Neural crest cell (in vitro differentiated cells): ENCODE data around the gene C10orf120. TPM values are rescaled to one million over a fixed set of nuclear protein-coding genes. Genes with fewer than 3 reads are reported as not detected.

ENCODE experiments used
- DNase-seq: peaks from one replicate; pipeline ENCODE4 v3.0.0; 2021; ENCODE audit warnings: low read depth, mixed read lengths, low spot score
- H3K27ac Mint-ChIP-seq: one replicate; pipeline ENCODE4 v1.8.0; 2021; ENCODE audit warnings: mild to moderate bottlenecking, mixed read lengths; ENCODE audit not compliant: unreplicated experiment
- H3K27me3 Mint-ChIP-seq: 2 replicates; pipeline ENCODE4 v1.8.0; 2021; ENCODE audit warnings: low read depth, mild to moderate bottlenecking, mixed read lengths
- H3K36me3 Mint-ChIP-seq: 2 replicates; pipeline ENCODE4 v1.8.0; 2021; ENCODE audit warnings: low read depth, mild to moderate bottlenecking, mixed read lengths
- H3K4me1 Mint-ChIP-seq: 2 replicates; pipeline ENCODE4 v1.8.0; 2021; ENCODE audit warnings: mixed read lengths
- H3K4me3 Mint-ChIP-seq: one replicate; pipeline ENCODE4 v1.8.0; 2021; ENCODE audit warnings: mild to moderate bottlenecking, mixed read lengths
- H3K9me3 Mint-ChIP-seq: 2 replicates; pipeline ENCODE4 v1.8.0; 2021; ENCODE audit warnings: mixed read lengths
- CTCF ChIP-seq: fragments of 200-600 bp; sonication (generic); conservative IDR thresholded peaks from 2 replicates; pipeline ENCODE4 v1.5.0; 2021; ENCODE audit warnings: antibody characterized with exemption, mild to moderate bottlenecking
- total RNA-seq: library from RNA; stranded (reverse); gene quantifications from 2 replicates; pipeline ENCODE4 v1.2.1, GENCODE V29; 2021

Gene C10orf120
- total RNA-seq, 1 donor from 2014 or later, result not detected

DNA sequence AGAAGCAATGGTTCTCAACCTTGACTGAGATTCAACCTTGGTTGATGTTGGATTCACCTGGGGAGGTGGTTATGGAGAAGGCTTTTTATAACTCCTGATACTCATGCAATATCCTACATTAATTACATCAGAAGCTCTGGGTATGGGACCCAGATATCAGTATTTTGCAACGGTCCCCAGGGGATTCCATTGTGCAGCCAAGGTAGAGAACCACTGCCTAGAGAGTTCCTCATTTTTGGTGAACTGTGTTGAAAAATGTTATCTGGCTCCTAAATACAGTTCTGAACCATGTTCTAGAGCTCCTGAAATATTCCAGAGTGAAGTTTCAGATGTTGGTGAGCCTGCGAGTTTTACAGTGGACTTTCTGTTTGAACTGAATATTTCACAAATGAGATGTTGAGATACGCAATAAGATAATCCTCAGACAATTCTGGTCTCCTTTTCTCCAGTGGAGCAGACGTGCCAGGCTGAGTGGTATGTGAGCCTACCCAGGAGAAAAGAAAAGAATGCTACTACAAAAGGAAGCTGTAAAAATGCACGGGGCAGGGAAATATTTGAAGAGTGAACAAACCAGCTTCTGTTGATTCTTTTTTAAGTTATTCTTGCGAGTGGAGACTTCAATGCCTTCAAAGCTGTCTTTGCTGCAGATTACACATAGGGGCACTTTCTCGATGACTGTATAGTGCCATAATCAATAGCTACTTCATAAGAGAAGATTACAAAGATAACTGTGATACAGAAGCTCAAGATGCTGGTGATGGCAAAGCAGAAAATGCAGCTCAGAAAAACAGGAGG lies 13.6 kb upstream of the C10orf120 start:
- Mint-ChIP-seq H3K4me3 (no peak overlapping the region), H3K9me3 (no peaks in the 10 kb centered on the region), H3K27me3 (peaks cover 31% of the 10 kb centered on the region), H3K36me3 (no peaks in the 10 kb centered on the region), H3K27ac (no peak overlapping the region), H3K4me1 (no peaks in the 10 kb centered on the region)
- DNase-seq, result no peak
- no peak for TF ChIP-seq CTCF

DNA sequence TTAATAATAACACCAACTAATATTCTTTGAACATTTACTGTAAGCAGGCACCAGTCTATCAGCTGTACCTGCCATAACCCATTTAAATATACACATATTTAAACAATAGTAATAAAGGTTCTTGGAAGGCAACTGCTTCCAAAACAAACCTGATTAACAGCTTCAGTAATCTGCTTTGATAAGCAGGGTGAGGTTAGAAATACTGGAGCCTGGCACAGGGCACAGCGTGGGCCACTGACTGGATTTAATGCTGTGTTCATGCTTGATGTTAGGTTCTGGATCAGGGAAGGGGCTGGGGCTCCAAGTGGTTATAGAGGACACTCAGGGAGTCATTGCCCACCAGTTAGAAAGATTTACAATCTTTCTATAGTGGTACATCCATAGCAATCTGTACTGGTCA lies 10.9 kb upstream of the C10orf120 start:
- DNase-seq, result no peak
- Mint-ChIP-seq H3K27me3 (peaks cover 20% of the 10 kb centered on the region), H3K36me3 (no peaks in the 10 kb centered on the region), H3K27ac (no peak overlapping the region), H3K4me1 (no peaks in the 10 kb centered on the region), H3K4me3 (no peak overlapping the region), H3K9me3 (no peaks in the 10 kb centered on the region)
- no peak for TF ChIP-seq CTCF

- no peak overlapping the region for H3K4me3 Mint-ChIP-seq
- no peak for TF ChIP-seq CTCF
- DNase-seq, result no peak
Measured at GRCh38 chr10:122709971-122710370, 10.3 kb upstream of the C10orf120 start.

DNA sequence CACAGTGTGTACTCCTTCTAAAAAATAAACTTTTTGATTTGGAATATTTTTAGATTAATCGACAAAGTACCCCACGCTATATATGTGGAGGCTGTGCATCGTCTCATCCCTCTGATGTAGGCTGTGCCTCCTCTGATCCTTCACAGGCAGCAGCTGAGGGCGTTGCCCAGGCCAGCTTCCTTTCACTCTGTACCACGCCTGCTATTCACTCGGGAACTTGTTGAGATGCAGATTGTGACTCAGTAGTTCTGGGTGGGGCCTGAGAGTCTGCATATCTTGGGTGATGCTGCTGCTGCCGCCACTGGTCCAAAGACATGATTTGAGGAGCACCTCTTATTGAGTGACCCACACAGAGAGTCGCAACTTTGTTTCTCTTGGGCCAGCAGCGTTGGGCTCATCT lies 7.9 kb upstream of the C10orf120 start:
- H3K27me3 Mint-ChIP-seq, result peaks cover 17% of the 10 kb centered on the region
- H3K27ac Mint-ChIP-seq, result no peak overlapping the region
- H3K4me3 Mint-ChIP-seq, result no peak overlapping the region
- no peaks in the 10 kb centered on the region for H3K36me3 Mint-ChIP-seq
- no peak for DNase-seq
- no peak for TF ChIP-seq CTCF
- peaks cover 13% of the 10 kb centered on the region for H3K4me1 Mint-ChIP-seq
- H3K9me3 Mint-ChIP-seq, result no peaks in the 10 kb centered on the region

More at GRCh38 chr10:122709971-122710370, 10.3 kb upstream of the C10orf120 start:
- Mint-ChIP-seq H3K27ac (no peak overlapping the region), H3K4me1 (no peaks in the 10 kb centered on the region), H3K27me3 (peaks cover 16% of the 10 kb centered on the region), H3K36me3 (no peaks in the 10 kb centered on the region), H3K9me3 (no peaks in the 10 kb centered on the region)

GRCh38 chr10:122706947-122707346 lies 7.3 kb upstream of the C10orf120 start:
- no peak overlapping the region for H3K27ac Mint-ChIP-seq
- no peaks in the 10 kb centered on the region for H3K9me3 Mint-ChIP-seq

More at GRCh38 chr10:122706947-122707346, 7.3 kb upstream of the C10orf120 start:
- H3K27me3 Mint-ChIP-seq, result peaks cover 17% of the 10 kb centered on the region
- DNase-seq, result no peak
- H3K4me3 Mint-ChIP-seq, result no peak overlapping the region
- TF ChIP-seq CTCF, result no peak
- H3K4me1 Mint-ChIP-seq, result peaks cover 19% of the 10 kb centered on the region
- no peaks in the 10 kb centered on the region for H3K36me3 Mint-ChIP-seq
